Activated CD8-positive, alpha-beta T cell treated with anti-CD3 and anti-CD28 coated beads, Interleukin-2, amount 10 ng/mL, durations not matched to agents 7 days and 5 days (primary cell): Measurements from ENCODE around the gene DOCK8. TPM values are rescaled to one million over a fixed set of nuclear protein-coding genes. Genes with fewer than 3 reads are reported as not detected.
A peak's percentile ranks its signal among the peaks of the same experiment; 100 is the strongest.

Experiments
- ATAC-seq: fragments of 150-1000 bp; cut with Tn5 transposase; one replicate; pipeline ENCODE4 v1.10.0; 2021; ENCODE audit warnings: moderate library complexity
- CTCF ChIA-PET: fragments of 350-600 bp; sonication (Branson Sonifier 250); formaldehyde crosslinking; loops from one replicate; lab custom pipeline; 2021; ENCODE audit warnings: antibody characterized with exemption; lab: Charles Lee
- POLR2A ChIA-PET: fragments of 350-600 bp; sonication (Branson Sonifier 250); formaldehyde crosslinking; loops from one replicate; lab custom pipeline; 2021; ENCODE audit warnings: antibody characterized with exemption; lab: Charles Lee
- DNase-seq: peaks from one replicate; pipeline ENCODE4 v3.0.0-alpha.2; 2020
- H3K27ac Mint-ChIP-seq: one replicate; pipeline ENCODE4 v1.8.0; 2021; ENCODE audit warnings: mild to moderate bottlenecking, mixed read lengths
- H3K27me3 Mint-ChIP-seq: one replicate; pipeline ENCODE4 v1.8.0; 2021; ENCODE audit warnings: low read depth, mixed read lengths
- H3K36me3 Mint-ChIP-seq: one replicate; pipeline ENCODE4 v1.8.0; 2021; ENCODE audit warnings: low read depth, mixed read lengths
- H3K4me1 Mint-ChIP-seq: one replicate; pipeline ENCODE4 v1.8.0; 2021; ENCODE audit warnings: low read depth, mixed read lengths
- H3K4me3 Mint-ChIP-seq: one replicate; pipeline ENCODE4 v1.8.0; 2021; ENCODE audit warnings: mild to moderate bottlenecking, mixed read lengths
- H3K9me3 Mint-ChIP-seq: one replicate; pipeline ENCODE4 v1.8.0; 2022; ENCODE audit warnings: mixed read lengths; ENCODE audit not compliant: insufficient read depth
- total RNA-seq, 2 experiments: library from RNA; stranded (reverse); gene quantifications; one replicate each; pipeline ENCODE4 v1.2.3, GENCODE V29; 2021

The DOCK8 gene
- total RNA-seq, 2 experiments from 2014 or later, result 386 to 389 TPM

DNA sequence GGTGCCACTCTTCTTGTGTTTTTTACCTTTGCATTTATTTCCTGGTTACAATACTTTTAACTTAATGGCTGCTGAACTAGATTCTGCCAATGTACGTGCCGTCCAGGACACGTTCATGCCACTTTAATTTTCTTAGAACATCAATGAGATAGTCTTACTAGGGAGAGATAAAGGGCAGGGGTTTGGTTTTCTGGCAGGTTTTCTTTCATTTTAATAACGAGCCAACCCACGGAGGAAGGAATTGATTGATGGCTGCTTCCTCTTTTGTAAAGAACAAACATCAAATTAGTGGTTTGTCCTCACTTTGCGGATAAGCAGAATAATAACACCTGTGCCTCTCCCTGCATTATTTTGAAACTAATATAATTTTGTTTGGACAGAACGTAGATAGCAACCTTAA, 135.7 kb downstream of the DOCK8 start:
- H3K4me1 Mint-ChIP-seq, result peaks cover 25% of the 10 kb centered on the region
- peak overlapping the region; percentile 74 for H3K27ac Mint-ChIP-seq
- H3K9me3 Mint-ChIP-seq, result no peaks in the 10 kb centered on the region
- H3K4me3 Mint-ChIP-seq, result no peak overlapping the region
- ChIA-PET CTCF (no interaction called here), POLR2A (interaction anchor here (1.5 kb wide), 1 partner anchor 14 kb away, joined by 3 read pairs; no protein-coding TSS in a partner anchor)
- peaks cover 76% of the 10 kb centered on the region for H3K36me3 Mint-ChIP-seq
- no peak for DNase-seq
- no peaks in the 10 kb centered on the region for H3K27me3 Mint-ChIP-seq
- ATAC-seq, result no peak

DNA sequence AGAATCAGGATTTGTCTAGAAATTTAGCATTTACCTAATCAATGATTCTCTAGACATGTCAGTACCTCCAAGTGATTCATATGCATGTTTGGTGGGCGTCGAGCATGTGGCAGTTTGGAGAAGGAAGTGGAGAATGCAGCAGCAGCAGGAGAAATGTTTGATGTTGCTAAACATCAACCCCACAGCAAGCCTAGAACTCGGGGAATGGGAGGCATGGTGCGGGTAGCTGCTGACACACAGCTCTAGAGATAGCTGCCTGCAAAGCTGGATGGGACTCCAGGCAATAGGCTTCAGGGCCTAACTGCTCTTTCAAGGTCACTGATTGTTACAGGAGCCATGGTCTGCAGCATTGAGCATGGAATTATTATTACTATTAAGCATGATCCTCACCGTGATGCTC, 137.3 kb downstream of the DOCK8 start:
- Mint-ChIP-seq H3K4me3 (no peak overlapping the region), H3K27ac (no peak overlapping the region), H3K36me3 (peaks cover 75% of the 10 kb centered on the region), H3K9me3 (no peaks in the 10 kb centered on the region), H3K27me3 (no peaks in the 10 kb centered on the region), H3K4me1 (peaks cover 25% of the 10 kb centered on the region)
- ChIA-PET POLR2A (no interaction called here), CTCF (interaction anchor here (0.7 kb wide), 1 partner anchor 8 kb away, joined by 3 read pairs; no protein-coding TSS in a partner anchor)
- DNase-seq, result no peak
- no peak for ATAC-seq

DNA sequence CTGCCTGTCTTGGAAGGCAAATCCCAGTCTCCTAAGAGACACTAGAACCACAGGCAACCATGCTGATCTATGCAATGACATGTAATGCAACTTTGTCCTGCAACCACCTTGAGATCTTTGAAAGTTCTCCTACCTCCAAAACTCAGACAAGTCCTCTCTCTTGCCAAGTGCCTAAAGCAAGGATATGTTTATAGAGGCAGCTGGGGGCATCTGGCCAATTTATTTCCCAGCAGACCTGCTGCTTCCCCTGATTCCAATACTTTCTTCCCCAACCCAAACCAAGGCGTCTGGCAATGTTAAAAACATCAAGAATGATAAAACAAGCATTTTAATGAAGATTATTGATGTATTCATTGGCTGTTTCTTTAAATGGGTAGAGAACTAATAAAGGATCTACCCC, 138.4 kb downstream of the DOCK8 start:
- ChIA-PET CTCF (no interaction called here), POLR2A (no interaction called here)
- Mint-ChIP-seq H3K36me3 (peaks cover 74% of the 10 kb centered on the region), H3K4me3 (no peak overlapping the region), H3K27me3 (no peaks in the 10 kb centered on the region), H3K27ac (no peak overlapping the region), H3K4me1 (peaks cover 21% of the 10 kb centered on the region), H3K9me3 (no peaks in the 10 kb centered on the region)
- ATAC-seq (no peak), DNase-seq (no peak)

DNA sequence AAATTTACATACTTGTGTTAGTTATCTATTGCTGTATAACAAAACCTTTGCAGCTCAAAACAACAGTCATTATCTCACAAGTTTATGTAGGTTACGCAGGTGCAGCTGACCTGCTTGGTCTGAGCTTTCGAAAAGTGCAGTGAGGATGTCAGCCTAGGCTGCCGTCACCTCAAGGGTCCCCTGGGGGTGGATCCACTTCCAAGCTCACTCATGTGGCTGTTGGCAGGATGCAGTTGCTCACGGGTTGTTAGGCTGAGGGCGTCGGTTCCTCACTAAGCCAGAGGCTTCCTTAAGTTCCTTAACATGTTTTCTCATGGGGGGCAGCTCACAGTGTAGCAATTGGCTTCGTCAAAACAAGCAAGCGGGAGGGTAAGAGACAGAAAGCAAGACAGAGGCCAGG, 139.8 kb downstream of the DOCK8 start:
- H3K36me3 Mint-ChIP-seq, result peaks cover 73% of the 10 kb centered on the region
- ChIA-PET POLR2A (no interaction called here), CTCF (no interaction called here)
- no peaks in the 10 kb centered on the region for H3K9me3 Mint-ChIP-seq
- H3K27ac Mint-ChIP-seq, result no peak overlapping the region
- H3K4me3 Mint-ChIP-seq, result no peak overlapping the region
- H3K27me3 Mint-ChIP-seq, result no peaks in the 10 kb centered on the region
- ATAC-seq (no peak), DNase-seq (no peak)
- H3K4me1 Mint-ChIP-seq, result peaks cover 16% of the 10 kb centered on the region

DNA sequence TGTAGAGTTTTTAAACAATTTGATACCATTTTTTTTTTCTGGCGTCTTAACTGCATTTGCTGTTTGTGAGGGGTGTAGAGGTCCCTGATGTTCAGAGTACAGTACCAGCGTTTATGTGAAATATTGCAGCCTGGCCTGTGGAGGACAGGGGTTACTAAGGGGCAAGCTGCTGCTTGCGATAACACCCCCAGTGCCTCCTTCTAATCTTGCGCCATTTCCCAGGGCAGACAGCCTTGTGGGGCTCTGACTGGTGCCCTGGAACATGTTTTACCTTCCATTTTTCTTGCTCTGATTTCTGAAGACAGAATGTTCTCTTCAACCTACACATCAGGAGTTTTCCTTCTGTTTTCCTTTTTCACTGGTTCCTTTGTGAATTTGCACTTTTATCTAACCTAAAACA, 142.9 kb downstream of the DOCK8 start:
- Mint-ChIP-seq H3K4me1 (no peaks in the 10 kb centered on the region), H3K27me3 (no peaks in the 10 kb centered on the region), H3K4me3 (no peak overlapping the region), H3K27ac (no peak overlapping the region), H3K9me3 (no peaks in the 10 kb centered on the region), H3K36me3 (peaks cover 71% of the 10 kb centered on the region)
- ChIA-PET CTCF (interaction anchor here (0.6 kb wide), 1 partner anchor 14 kb away, joined by 3 read pairs; no protein-coding TSS in a partner anchor), POLR2A (no interaction called here)
- ATAC-seq (no peak), DNase-seq (no peak)

DNA sequence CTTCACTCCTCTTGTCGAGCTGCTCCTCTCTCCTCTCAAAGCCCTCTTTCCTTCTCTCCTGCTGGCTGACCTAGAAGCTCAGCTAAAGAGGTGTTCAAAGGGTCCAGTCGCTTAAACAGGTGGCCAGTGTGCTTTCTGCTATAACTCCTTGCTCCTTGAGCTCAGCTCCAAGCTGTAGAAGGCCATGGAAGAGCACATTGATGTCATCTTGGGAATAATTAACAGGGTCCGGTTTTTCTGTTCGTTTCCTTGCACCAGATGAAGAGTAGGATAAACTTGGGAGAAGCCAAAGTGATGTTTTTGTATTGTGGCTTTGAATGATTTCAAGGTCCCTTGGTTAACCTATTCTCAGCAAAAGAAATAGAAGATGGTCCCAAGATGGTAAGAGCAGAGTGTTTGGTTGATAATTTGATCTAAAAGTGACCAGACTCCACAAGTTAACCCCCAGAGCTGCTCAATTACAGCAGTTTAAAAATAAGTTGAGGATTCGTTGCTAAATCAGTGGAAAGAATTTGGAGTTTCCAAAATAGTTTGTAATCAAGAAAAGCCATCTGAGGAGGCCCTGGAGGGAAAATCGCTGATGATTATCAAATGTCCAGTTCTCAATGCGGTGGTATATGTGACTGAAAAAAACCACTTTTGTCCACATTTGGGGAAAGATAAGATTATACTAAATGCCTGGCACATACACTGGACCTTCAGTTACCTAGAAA, 148.1 kb downstream of the DOCK8 start:
- no peak overlapping the region for H3K4me3 Mint-ChIP-seq
- H3K27me3 Mint-ChIP-seq, result no peaks in the 10 kb centered on the region
- DNase-seq (no peak), ATAC-seq (no peak)
- POLR2A ChIA-PET, result no interaction called here
- peaks cover 82% of the 10 kb centered on the region for H3K36me3 Mint-ChIP-seq
- CTCF ChIA-PET, result no interaction called here
- H3K4me1 Mint-ChIP-seq, result no peaks in the 10 kb centered on the region
- H3K27ac Mint-ChIP-seq, result no peak overlapping the region
- no peaks in the 10 kb centered on the region for H3K9me3 Mint-ChIP-seq

DNA sequence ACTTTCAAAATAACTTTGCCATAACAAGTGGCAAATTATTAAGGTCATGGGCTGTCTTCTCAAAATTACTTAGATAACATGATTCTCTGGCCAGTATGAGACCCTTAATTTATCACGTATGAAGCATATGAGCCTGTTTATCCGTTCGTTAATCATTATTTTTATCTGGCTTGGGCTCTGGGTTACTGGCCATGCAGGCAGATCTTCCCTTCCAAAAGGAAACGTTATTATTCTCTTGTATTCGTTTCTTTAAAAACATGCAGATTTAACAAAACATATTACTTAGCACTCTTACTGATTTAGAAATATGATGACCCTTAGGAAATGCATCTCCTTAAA, 148.6 kb downstream of the DOCK8 start:
- H3K27ac Mint-ChIP-seq, result no peak overlapping the region
- H3K4me3 Mint-ChIP-seq, result no peak overlapping the region
- DNase-seq (no peak), ATAC-seq (no peak)
- H3K9me3 Mint-ChIP-seq, result no peaks in the 10 kb centered on the region
- ChIA-PET POLR2A (no interaction called here), CTCF (no interaction called here)
- no peaks in the 10 kb centered on the region for H3K27me3 Mint-ChIP-seq
- H3K4me1 Mint-ChIP-seq, result no peaks in the 10 kb centered on the region
- H3K36me3 Mint-ChIP-seq, result peaks cover 84% of the 10 kb centered on the region

DNA sequence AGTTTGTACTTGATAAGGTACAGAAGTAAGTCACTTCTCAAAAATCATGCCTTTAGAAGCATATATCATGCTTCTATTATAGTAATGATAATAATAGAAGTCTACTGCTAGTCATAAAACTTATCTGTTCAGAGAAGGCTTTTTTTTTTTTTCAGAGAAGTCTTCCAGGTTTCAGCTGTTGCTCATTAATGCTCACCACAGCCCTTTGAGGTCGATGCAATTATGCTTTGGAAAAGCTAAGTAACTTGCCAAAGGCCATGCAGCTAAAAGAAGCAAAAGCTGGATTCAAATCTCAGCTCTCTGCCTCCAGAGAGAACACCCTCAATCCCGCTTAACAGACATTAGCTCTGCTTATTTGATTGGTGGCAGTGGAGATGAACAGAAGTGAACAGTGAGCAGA, 150.8 kb downstream of the DOCK8 start:
- Mint-ChIP-seq H3K4me3 (no peak overlapping the region), H3K9me3 (no peaks in the 10 kb centered on the region), H3K27me3 (no peaks in the 10 kb centered on the region), H3K36me3 (peaks cover 89% of the 10 kb centered on the region), H3K4me1 (no peaks in the 10 kb centered on the region), H3K27ac (no peak overlapping the region)
- ATAC-seq (no peak), DNase-seq (no peak)
- POLR2A ChIA-PET, result no interaction called here
- CTCF ChIA-PET, result no interaction called here

DNA sequence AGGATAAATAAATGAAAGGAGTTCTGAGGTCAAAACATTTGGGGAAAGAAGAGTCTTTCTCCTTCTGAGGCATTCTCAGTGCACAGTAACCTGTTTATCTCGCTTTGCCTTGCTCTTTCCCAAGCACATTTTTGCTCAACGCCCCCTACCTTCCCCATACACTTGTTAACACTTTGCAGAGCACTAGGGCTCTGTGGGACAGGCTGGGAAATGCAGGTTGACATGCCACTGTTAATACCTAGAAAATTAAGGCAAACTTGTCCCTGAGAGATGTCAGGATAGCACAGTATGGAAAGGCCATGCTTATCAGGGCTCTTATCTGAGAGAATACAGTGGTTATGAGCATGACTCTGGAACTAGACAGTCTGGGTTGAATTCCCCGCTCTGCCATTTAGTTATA, 152.0 kb downstream of the DOCK8 start:
- H3K27me3 Mint-ChIP-seq, result no peaks in the 10 kb centered on the region
- DNase-seq (no peak), ATAC-seq (no peak)
- peaks cover 91% of the 10 kb centered on the region for H3K36me3 Mint-ChIP-seq
- H3K9me3 Mint-ChIP-seq, result no peaks in the 10 kb centered on the region
- POLR2A ChIA-PET, result no interaction called here
- H3K4me3 Mint-ChIP-seq, result no peak overlapping the region
- H3K4me1 Mint-ChIP-seq, result no peaks in the 10 kb centered on the region
- H3K27ac Mint-ChIP-seq, result no peak overlapping the region
- CTCF ChIA-PET, result no interaction called here

DNA sequence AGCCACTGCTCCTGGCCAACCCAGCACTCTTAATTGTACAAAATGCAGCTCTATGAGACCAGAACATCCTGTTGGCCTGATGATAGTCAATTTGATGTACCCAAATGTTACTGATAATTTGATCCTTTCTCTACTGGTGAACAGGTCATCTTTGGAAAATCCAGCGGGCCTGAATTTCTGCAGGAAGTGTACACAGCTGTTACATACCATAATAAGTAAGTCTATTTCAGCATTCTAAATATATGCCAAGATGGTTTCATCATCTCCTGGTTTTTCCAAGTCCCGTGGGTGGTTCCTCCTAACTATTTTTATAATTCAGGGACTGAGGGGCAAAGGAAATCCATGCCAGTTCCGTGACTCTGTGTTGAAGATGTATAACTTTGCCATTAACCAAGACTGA, 155.4 kb downstream of the DOCK8 start:
- H3K4me1 Mint-ChIP-seq, result no peaks in the 10 kb centered on the region
- ATAC-seq (no peak), DNase-seq (no peak)
- no peak overlapping the region for H3K4me3 Mint-ChIP-seq
- no peaks in the 10 kb centered on the region for H3K9me3 Mint-ChIP-seq
- POLR2A ChIA-PET, result no interaction called here
- no peak overlapping the region for H3K27ac Mint-ChIP-seq
- CTCF ChIA-PET, result no interaction called here
- peaks cover 88% of the 10 kb centered on the region for H3K36me3 Mint-ChIP-seq
- H3K27me3 Mint-ChIP-seq, result no peaks in the 10 kb centered on the region

DNA sequence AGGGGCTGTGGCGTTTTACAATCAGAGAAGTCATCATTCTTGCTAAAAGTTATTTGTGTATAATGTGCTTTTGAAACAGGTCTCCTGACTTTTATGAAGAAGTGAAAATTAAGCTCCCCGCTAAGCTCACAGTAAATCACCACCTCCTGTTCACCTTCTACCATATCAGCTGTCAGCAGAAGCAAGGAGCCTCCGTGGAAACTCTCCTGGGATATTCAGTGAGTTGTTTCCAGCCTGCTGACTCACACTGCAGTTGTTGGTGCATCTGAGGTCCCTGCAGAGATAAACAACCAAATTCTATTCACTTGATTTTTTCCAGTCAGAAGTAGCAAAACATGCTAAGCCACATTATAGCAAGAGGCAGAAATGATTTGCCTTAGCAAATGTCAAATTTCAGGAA, 156.7 kb downstream of the DOCK8 start:
- Mint-ChIP-seq H3K4me3 (no peak overlapping the region), H3K27me3 (no peaks in the 10 kb centered on the region), H3K9me3 (no peaks in the 10 kb centered on the region), H3K4me1 (no peaks in the 10 kb centered on the region), H3K36me3 (peaks cover 86% of the 10 kb centered on the region), H3K27ac (peak overlapping the region; percentile 0)
- ChIA-PET POLR2A (interaction anchor here (0.6 kb wide), 1 partner anchor 17 kb away, joined by 4 read pairs; no protein-coding TSS in a partner anchor), CTCF (interaction anchor here (0.6 to 1.0 kb wide), 5 partner anchors 11 to 33 kb away, joined by 3 to 4 read pairs (median 3); no protein-coding TSS in a partner anchor)
- ATAC-seq (no peak), DNase-seq (no peak)

DNA sequence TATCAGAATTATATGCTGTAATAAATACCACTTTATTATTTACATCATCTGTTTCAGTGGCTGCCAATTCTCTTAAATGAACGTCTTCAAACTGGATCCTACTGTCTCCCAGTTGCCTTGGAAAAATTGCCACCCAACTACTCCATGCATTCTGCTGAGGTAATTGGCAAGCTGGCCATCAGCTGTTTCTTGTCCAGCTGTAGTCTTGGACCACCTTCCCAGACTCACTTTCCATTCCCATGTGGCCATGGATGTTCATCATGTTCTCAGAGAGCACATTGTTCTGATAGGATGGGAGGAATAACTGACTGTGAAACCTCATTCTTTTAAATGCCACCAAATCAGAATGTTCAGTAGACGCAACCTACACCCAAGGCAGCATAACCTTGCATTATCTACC, 157.5 kb downstream of the DOCK8 start:
- no peaks in the 10 kb centered on the region for H3K4me1 Mint-ChIP-seq
- no peaks in the 10 kb centered on the region for H3K27me3 Mint-ChIP-seq
- no peaks in the 10 kb centered on the region for H3K9me3 Mint-ChIP-seq
- H3K27ac Mint-ChIP-seq, result no peak overlapping the region
- POLR2A ChIA-PET, result no interaction called here
- CTCF ChIA-PET, result interaction anchor here (0.6 to 1.0 kb wide), 4 partner anchors 11 to 32 kb away, joined by 3 to 4 read pairs (median 3); no protein-coding TSS in a partner anchor
- H3K36me3 Mint-ChIP-seq, result peaks cover 86% of the 10 kb centered on the region
- ATAC-seq, result no peak
- DNase-seq, result no peak
- no peak overlapping the region for H3K4me3 Mint-ChIP-seq
